GM19455 (cell line): ENCODE results near the gene GLIPR2.
"Not testable (repeated sequence)": the region's sequence is repeated elsewhere in the genome, so short reads cannot be mapped to it uniquely, and the experiment has no call there.

Experiments used
- ATAC-seq: cut with Tn5 transposase; IDR thresholded peaks from one replicate; pipeline ENCODE4 v1.9.1; 2021; ENCODE audit not compliant: unreplicated experiment

Gene GLIPR2

DNA sequence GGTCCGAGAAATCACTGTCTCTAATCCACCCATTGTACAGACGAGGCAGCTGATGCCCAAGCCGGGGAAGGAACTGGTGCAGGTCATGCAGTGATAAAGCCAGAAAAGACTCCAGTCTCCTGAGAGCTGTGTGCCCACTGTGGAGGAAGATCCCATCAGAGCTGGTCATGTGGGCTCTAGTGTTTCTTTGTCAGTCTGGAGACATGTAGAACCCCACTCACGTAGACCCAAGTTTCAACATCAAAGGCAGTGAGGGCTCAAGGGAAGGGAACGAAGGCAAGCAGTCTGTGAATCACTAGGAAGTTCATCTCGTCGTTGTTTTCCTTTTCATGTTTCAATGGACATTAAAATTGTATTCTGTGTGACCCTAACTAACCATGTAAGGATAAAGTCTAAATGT, 14.6 kb upstream of the GLIPR2 start:
- no peak for ATAC-seq

DNA sequence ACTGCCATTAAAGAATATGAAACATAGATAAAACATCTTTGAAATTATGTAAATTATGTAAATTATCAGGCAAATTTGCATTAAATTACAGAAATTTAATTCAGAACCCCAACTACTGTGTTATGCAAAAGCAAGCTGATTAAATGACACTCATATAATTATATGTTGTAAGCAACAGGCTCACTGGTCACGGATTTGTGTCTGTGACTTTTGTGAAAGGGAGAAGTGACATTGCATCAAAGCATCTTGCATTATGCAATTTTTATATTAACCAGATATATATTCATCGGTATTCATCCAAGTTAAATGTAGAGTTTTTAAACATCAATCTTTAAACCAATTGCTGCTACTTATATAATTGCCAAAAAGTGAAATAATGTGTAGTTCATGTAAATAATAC, 13.0 kb upstream of the GLIPR2 start:
- ATAC-seq, result no peak

DNA sequence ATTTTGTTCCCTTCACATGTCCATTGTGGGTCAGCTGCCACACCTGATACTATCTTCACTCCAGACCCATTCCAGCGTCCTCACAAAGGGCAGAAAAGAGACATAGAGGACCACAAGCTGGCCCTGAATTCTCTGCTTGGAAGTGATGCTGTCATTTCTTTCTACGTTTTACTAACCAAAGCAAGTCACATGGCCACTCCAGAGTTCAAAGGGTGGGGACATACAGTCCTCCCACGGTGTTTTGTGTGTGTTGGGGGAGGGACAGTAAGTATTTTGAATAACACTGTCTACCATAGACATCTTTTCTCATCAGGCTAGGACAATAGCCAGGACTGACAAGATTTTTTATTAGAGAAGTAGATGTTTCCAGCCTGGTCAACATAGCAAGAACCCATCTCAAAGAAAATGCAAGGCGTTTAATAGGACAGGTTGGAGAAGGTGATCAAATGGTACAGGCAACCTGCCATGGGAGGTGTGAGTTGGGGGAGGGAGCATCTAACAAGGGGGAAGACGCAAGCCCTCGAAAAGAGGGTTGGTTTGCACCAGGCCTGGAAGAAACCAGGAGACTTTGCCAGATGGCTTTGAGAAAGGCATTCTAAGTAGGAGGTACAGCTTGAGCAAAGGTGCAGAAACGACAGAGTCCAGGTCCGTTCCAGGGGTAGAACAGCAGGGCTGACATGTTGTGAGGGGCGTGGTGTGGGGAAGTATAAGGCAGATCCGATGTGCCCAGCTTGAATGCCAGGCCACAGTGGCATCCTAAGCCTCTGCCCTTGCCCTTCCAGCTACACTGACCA, 11.3 kb upstream of the GLIPR2 start:
- ATAC-seq, result no peak

DNA sequence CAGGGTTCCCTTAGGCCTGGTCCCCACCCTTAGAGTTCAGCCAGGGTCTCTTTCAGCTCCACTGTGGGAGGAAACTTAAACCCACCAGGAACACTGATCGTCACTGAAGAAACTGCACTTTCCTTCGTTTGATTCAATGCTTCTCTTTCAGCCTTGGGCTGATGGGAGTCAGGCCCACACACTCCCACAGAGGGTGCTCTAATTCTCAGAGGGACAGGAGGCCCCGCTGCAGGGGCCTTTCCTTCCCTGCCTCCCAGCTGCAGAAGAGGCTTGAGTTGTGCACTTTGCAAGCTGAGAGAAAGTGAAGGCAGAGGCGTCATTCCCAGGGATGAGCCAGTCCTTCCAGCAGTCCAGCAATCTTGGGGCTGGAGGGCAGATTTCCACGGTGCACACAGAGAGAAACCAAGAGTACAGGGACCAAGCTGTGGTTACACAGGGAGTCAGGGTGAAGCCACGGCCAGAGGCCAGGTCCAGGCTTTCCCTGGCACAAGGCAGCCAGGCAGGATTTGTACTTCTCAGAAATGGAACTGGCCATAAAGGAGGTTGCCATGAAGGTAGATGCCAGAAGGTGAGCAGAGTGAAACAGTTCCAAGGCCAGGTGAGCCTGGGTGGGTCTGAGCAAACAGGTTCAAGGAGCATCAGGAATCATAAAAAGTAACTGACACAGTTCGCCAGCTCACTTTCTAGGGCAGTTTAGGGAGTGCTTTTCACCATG, 10.4 kb upstream of the GLIPR2 start:
- no peak for ATAC-seq

DNA sequence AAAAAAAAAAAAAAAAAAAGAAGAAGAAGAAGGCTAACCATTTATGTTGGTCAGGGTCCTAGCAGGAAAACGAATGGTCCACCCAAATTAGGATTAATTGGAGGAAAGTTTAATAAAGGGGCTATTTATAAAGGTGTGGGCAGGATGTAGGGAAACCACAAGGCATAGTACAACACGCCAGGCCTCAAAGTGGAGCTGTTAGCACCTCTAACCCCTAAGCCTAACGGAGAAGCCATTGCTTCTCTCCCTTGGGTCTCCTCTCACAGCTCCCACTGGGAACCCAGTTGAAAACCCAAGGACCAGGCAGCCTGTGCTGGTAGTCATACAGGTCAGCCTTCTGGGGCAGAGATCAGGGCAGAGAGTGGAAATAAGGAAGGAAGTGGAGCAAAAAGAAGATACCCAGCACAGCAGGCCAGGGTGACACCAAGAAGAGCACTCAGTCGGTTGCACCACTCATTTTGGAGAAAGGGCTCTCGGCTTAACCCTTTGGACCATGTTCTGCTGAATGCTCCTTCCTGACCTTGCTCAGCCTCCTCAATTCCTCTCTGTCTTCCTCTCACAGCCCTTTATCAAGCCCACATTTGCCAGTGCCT, 8.8 kb upstream of the GLIPR2 start:
- no peak for ATAC-seq

DNA sequence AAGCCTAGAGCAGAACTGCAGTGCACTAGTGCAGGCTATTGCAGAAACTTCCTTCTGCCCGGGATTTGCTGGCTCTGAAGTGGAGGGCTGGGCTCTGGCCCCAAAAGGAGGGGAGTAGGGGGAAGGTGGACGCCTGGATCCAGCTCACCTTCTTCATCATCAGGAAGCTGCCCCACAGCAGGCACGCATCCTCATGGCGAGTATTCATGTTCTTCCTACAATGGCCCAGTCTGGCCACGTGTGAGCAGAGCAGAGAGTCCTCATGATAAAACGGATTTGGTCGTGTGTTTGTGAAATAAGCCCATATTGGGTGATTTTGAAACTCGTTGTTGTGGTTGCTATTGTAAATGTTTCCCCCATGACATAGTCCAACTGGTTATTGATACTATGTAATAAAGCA, 8.2 kb upstream of the GLIPR2 start:
- ATAC-seq, result no peak

DNA sequence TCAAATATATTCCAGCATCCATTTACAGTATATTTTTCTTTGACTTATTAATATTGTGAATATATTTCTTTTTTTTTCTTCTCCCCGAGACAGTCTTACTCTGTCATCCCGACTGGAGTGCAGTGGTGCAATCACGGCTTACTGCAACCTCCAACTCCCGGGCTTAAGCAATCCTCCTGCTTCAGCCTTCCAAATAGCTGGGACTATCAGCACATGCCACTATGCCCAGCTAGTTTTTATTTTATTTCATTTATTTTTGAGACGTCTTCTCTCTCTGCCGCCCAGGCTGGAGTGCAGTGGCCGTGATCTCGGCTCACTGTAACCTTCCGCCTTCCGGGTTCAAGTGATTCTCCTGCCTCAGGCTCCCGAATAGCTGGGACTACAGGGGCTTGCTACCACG, 7.4 kb upstream of the GLIPR2 start:
- ATAC-seq, result no peak

DNA sequence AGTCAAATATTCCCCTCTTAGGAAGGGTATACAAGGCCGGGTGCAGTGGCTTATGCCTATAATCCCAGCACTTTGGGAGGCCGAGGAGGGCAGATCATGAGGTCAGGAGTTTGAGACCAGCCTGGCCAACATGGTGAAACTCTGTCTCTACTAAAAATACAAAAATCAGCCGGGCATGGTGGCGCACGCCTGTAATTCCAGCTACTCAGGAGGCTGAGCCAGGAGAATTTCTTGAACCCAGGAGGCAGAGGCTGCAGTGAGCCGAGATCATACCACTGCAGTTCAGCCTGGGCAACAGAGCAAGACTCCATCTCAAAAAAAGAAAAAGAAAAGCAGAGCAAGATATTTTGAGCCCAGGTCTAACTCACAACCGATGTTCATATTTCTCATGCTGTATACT, 4.9 kb upstream of the GLIPR2 start:
- not testable (repeated sequence) for ATAC-seq

DNA sequence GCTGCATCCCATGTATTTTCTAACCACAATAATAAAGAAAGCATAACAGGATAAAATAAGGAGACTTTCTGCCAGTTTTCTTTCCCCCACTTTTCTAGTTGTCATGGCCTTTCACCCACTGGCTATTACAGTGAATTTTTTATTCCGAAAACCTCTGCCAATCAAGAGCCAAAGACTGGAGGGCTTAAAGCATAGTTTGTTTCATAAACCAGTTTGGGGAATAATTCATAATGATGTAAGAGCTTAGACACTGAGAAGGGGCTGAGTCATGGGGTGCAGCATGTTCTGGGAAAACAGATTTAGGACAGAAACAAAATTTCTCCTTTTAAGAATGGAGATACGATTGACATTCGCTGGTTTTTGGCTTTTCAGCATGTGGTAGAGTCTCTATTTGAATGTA, 4.4 kb upstream of the GLIPR2 start:
- no peak for ATAC-seq

DNA sequence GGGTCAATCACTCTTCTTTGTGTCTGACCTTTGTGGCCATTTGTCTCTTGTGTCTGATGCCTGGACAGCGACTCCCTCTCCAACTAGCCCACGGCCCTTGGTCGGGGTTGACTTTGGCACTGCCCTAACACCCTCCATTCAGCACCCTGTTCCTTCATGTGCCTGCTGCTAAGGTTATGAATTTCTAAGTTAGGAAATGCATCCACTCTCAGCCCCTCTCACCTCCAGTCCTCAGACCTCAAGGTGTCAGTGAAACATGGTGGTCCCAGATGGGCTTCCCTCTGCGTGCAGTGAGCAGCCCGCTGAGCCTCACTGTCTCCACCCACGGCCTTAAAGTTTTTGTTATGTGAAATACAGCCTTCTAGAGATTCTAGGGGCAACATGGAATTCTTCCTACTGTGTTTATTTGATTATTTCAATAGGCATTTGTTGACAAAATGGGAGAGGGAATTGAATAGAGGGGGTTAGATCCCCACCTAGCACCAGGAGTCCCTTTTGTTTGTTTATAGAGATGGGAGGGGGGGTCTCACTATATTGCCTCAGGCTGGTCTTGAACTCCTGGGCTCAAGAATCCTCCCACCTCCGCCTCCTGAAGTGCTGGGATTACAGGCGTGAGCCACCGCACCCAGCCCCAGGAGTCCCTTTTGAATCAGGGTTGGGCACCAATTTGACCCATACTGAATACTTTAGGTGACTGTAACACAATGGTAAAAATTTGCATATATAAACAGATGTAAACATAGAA, 1.6 kb upstream of the GLIPR2 start:
- ATAC-seq, result no peak

DNA sequence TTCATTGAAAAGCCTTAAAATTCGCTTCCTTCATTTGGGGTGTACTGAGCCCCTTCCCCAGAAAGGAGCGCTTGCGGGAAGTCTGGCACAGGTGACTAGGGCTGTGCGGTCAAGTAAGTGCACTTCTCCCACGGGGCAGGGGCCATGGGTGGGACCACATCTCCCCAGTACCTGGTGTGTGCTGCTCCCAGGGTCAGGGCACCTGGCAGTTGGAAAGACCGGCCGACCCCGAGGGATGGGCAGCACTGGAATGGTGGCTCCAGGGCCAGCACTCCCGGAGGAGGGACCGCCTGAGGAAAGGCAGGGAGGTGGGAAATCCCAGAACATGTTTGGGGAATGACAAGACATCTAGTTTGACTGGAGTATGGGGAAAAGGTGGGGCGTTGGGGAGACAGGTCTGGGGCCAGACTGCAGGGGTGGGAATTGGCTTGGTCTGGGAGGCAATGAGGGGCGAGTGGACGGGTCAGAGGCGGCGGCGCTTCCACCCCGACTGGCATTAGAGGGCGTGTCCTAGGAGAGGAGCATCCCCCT, 727 bp upstream of the GLIPR2 start:
- no peak for ATAC-seq

DNA sequence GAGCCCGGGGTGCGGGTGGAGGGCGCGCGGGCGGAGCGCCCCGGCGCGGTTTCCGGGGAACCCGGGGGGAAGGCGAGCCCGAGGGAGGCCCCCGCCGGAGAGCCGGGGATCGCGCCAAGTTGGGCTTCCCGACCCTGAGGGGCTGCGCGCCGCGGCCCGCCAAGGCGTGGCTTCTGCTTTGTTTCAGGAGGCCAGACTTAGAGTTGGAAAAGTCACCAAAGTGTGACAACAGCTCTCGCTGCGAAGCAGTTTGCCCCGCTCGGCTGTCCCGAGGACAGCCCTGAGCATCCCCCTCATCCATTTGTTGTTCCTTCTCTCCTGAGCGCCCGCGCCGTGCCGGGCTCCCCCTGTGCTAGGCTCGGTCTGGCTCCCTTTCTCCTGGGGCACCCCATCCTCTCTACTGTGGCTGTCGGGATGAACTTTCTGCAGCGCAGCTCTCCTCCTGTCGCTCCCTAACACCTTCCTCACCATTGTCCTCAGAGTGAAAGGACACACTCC, 410 bp downstream of the GLIPR2 start:
- ATAC-seq, result peak; percentile 30

DNA sequence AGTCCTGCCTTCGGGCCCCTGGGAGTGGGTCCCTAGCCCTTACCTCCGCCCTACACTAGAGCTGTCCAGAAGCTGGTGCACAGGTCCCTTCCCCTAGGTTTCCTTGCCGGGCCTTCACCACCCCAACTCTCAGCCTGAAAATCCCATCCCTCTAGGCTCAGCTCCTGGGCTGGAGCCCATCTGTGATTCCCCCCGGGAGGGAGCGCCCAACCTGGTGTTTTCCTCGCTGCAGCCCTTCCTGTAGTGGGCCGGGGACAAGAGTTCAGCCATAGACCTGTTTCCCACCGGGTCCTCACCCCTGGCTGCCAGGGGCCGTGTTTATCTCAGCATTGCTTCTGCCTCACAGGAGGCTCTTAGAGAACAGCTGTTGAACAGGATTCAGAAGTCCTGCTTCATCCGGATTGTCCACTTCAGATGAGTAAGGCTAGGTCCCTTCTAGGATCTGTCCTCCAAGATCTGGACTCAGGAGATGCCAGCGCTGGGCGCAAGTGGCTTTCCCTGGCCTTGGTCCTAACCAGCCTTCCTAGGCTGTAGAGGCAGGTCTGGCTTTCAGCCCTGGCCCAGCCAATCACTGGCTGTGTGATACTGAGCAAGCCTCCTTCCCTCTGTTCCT, 965 bp downstream of the GLIPR2 start:
- ATAC-seq, result no peak

DNA sequence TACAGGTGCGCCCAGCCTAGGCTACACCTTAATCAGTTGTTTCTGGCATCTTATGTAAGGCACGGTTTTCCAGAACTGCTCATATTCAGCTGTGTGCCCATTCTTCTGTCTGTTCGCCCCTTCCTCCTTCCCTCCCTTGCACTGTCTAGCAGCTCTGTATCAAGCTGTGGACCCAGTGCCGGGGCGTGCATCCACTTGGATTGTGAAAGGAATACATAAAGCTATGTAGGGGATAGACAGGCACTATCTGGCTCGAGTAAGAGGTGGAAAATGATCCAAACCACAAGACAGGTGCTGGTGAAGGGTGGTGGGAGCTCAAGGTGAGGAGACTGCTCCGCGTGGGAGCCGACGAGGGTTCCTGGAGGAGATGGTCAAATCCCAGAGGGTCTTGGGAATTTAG, 2.0 kb downstream of the GLIPR2 start:
- ATAC-seq, result no peak

DNA sequence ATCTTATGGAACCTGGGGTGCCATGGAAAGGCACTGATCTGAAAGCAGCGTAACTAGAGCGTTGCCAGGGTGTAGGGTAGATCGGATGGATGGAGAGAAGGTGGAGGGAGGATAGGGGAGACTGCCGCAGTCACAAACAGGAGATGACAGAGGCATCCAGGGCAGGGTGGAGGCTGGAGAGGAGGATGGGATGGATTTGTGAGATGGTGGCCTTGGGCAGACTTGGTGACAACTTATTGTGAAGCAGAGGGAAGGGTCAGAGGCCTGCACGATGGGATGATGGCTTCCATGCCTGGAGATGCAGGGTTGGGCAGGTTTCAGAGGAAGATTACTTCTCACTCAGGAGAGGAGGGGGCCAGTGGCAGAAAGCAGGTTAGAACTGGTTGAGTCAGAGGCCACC, 2.4 kb downstream of the GLIPR2 start:
- no peak for ATAC-seq

DNA sequence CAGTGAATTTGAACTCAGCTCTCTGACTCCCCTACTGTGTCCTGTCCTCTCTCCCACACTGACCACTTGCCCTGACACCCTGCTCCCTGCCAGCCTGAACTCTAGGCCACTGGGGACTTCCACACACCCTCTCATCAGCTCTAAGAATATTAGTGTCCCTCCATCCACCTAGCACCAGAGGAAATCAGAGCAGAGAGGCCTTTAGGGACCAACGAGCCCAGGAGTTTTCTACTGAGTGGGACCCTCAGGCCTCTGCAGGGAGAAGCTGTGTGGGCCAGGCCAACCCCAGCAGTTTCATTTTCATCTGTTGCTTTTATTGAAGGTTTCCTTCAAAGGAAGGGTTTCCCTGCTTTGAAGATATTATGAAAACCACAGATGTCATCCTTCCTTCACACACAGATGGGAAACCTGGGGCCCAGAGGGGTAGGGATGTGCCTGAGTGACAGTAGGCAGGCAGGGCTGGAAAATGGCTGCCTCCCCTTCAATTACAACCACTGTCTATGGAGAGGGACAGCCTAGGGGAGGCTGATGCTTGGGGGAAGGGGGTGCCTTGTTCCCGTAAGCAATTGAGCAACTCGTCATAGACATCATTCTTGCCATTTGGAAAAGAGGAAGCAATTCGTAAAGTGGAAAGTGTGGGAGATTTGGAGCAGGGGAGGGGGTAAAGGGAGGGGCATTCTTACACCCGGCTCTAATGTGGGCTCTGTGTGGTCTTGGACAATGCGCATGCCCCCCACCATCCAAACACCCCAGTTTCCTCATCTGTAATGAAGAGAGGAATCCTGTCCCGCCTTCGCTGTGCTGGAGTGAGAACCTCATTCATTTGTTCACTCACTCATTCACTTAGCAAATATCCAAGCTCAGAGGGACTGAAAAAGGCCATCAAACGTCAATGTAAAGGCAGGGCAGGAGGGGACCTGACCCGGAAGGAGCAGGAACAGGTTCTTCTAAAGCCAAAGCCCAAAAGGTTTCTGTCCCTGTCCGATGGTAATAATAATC, 3.9 kb downstream of the GLIPR2 start:
- ATAC-seq, result no peak

DNA sequence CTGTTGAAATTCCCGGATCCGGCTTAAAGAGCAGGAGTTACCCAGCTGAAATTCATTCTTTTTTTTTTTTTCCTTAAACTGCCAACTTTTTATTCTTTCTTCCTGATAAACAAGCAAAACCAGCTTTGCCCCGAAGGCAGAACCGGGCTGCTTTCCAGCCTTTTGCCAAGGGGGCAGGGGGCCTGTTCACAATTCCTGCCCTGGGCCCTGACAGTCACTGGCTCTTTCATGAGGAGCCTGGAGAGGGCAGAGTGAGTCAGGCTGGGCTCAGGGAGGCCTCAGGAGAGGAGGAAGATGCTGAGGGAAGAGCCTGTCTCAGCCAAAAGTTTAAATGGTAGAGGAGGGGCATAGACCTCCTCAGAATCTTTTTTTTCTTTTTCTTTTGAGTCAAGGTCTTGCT, 4.8 kb downstream of the GLIPR2 start:
- no peak for ATAC-seq

DNA sequence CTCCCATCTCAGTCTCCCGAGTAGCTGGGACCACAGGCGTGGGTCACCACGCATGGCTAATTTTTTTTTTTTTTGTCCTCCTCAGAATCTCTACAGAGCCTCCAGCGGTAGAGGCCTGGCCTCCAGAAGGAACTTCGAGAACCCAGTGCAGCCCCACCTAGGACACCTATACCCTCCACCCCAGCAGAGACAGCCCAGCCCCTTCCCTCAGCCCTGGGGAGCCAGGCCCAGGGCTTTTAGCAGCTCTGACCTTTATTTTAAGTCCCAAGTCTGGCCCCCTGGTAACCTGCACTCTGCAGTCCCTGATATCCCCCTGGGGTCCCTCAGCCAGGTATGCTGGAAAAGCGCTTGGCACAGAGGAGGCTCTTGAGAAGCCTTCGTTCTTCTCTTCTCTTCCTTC, 5.2 kb downstream of the GLIPR2 start:
- ATAC-seq, result no peak

DNA sequence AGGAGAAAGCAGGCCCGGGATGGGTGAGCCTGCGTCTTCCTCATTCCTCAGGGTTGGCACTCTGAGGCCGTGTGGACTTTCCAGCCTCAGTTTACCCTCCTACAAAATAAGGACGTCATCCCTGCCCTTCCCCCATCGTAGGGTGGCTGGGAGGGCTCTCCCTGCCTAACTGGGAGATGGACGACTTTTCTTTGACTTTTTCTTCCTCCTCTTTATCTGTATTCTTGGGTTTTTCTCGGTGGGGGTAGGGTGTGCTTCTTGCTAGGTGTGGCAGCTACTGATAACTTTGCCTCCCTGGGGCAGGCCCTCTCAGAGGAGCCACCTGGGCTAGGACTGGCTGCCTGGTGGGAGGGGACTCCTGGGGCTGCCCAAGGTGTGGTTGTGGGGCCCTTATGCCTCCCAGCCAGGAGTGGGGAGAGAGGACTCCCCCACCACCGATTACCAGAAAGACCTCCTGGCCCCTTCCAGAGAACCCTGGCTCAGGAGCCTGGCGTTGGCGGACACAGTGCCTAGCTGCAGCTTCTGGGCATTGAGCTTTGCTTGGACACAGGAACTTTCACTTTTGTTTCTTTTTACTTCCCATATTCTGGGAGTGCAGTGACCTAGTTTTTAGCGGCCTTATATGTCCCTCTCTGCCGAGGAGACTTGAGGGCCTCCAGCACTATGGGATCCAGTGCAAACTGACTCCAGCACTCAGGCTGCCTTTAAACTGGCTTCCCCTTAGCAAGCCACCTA, 6.1 kb downstream of the GLIPR2 start:
- no peak for ATAC-seq
